ENCODE data around the gene ITGAD. TPM values are rescaled to one million over a fixed set of nuclear protein-coding genes. Genes with fewer than 3 reads are reported as not detected.
"Not testable (repeated sequence)": the region's sequence is repeated elsewhere in the genome, so short reads cannot be mapped to it uniquely, and the experiment has no call there.

Gene ITGAD
- total and polyA plus RNA-seq, 2 of the 8 experiments (the other 6 are each of a cell fraction or from before 2014, with no cell fraction given): 0.06 TPM; not detected in 1

GRCh38 chr16:31445931-31446330, 52.8 kb downstream of the ITGAD start:
- H3K56ac ChIP-seq (replicated peaks; ENCODE audit: insufficient read length, low read depth, low read length); H3K14ac ChIP-seq (ENCODE audit: insufficient read length); H4K20me1 ChIP-seq (replicated peaks in 1 of 2; ENCODE audit: control insufficient read depth in 1 of 2, insufficient read depth in 2 of 2, low read length in 2 of 2); H2BK20ac ChIP-seq (ENCODE audit: low read length); H2BK5ac ChIP-seq (ENCODE audit: low read depth, low read length); H3K79me1 ChIP-seq (ENCODE audit: low read depth, low read length); H4K91ac ChIP-seq (replicated peaks; ENCODE audit: insufficient read length, low read length); H3K23me2 ChIP-seq (ENCODE audit: low read depth, low read length); FAIRE-seq; H3K18ac ChIP-seq (ENCODE audit: extremely low read depth, low read length); H3K36me3 ChIP-seq (ENCODE audit: control insufficient read depth in 2 of 4, insufficient read depth in 4 of 4, low read length in 3 of 4); H2BK12ac ChIP-seq (ENCODE audit: low read depth, low read length); H2BK15ac ChIP-seq (ENCODE audit: low read length); H3K4me2 ChIP-seq (ENCODE audit: insufficient read depth in 1 of 2, low read depth in 2 of 2, low read length in 2 of 2); H2AFZ ChIP-seq (ENCODE audit: low read length); H4K8ac ChIP-seq (ENCODE audit: extremely low read depth, insufficient read depth, low read length); H3K23ac ChIP-seq (ENCODE audit: insufficient read length); H2AK5ac ChIP-seq (ENCODE audit: low read depth, low read length); H3K27me3 ChIP-seq (replicated peaks in 1 of 4; ENCODE audit: control insufficient read depth in 3 of 4, extremely low read depth in 1 of 4, insufficient read depth in 3 of 4, low read length in 3 of 4); DNase-seq (ENCODE audit: low read depth in 1 of 2, low spot score in 2 of 2); H3K4me1 ChIP-seq (replicated peaks in 1 of 4; ENCODE audit: control insufficient read depth in 3 of 4, insufficient read depth in 4 of 4, low read length in 3 of 4); H2BK120ac ChIP-seq (replicated peaks; ENCODE audit: low read depth, low read length); H3K27ac ChIP-seq (ENCODE audit: low read depth, low read length); H3K79me2 ChIP-seq (ENCODE audit: control insufficient read depth in 1 of 2, insufficient read depth in 2 of 2, low read length in 2 of 2); H3K9ac ChIP-seq (replicated peaks in 1 of 4; ENCODE audit: extremely low read depth in 1 of 4, low read depth in 3 of 4, low read length in 3 of 4); POLR2A ChIA-PET (ENCODE audit: partially characterized antibody); H3K4me3 ChIP-seq (ENCODE audit: extremely low read depth in 1 of 4, insufficient read depth in 2 of 4, low read depth in 3 of 4, low read length in 4 of 4); H3K9me3 ChIP-seq (ENCODE audit: insufficient read depth in 2 of 2, low read depth in 1 of 2, low read length in 1 of 2); H4K5ac ChIP-seq (ENCODE audit: insufficient read length, low read depth, low read length); H3K4ac ChIP-seq (replicated peaks; ENCODE audit: insufficient read length, low read depth, low read length): not testable (repeated sequence)
- CTCF ChIA-PET (ENCODE audit: partially characterized antibody): interaction anchor here (0.5 to 6.5 kb wide), 5 partner anchors 9 to 57 kb away, joined by 3 to 36 read pairs (median 6); partner anchors contain the start of gene COX6A2
- 96% methylated on average over 6 of the region's 6 CpGs; no CpG with 5 or more reads in 1 of the 2 experiments for WGBS, 2 experiments (ENCODE audit: extremely low coverage in 1 of 2, insufficient coverage in 1 of 2, insufficient read length in 1 of 2, insufficient replicate concordance in 2 of 2, low coverage in 1 of 2, low lambda C conversion rate in 2 of 2, missing lambda C conversion rate in 1 of 2)

Data from H1 (cell line).